ENCODE results near the gene MFNG. TPM values are rescaled to one million over a fixed set of nuclear protein-coding genes. Genes with fewer than 3 reads are reported as not detected.
A peak's percentile ranks its signal among the peaks of the same experiment; 100 is the strongest.

Gene MFNG
- total and polyA plus RNA-seq, 2 experiments from 2014 or later: 2.6 to 6.4 TPM

DNA sequence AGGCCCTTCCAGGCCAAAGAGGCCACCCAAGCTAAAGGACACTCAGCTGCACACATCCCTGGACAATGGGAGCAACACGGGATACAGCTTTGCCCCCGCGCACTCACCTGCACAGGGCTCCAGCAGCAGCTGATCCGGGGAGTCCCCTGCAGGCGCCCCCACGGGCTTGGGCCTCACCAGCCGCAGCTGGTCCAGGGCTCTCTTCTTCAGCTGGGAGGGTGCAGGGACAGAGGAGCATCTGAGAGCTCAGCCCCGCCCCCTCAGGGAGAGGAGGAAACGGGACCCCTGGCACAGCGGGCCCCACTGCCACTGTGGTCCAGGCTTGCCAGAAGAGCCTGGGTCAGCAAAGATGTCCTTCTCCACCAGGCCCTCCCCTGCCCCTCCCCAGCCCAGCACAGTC lies 7.8 kb upstream of the MFNG start:
- Histone ChIP-seq H3K4me1 (ENCODE audit: low read depth) (peaks cover 8% of the 10 kb centered on the region), H3K9me3 (ENCODE audit: low read depth) (no peaks in the 10 kb centered on the region), H3K27me3 (no peaks in the 10 kb centered on the region), H3K4me3 (no peak overlapping the region), H3K27ac (no peak overlapping the region), H3K36me3 (no peaks in the 10 kb centered on the region)
- TF ChIP-seq, protein P1, sequence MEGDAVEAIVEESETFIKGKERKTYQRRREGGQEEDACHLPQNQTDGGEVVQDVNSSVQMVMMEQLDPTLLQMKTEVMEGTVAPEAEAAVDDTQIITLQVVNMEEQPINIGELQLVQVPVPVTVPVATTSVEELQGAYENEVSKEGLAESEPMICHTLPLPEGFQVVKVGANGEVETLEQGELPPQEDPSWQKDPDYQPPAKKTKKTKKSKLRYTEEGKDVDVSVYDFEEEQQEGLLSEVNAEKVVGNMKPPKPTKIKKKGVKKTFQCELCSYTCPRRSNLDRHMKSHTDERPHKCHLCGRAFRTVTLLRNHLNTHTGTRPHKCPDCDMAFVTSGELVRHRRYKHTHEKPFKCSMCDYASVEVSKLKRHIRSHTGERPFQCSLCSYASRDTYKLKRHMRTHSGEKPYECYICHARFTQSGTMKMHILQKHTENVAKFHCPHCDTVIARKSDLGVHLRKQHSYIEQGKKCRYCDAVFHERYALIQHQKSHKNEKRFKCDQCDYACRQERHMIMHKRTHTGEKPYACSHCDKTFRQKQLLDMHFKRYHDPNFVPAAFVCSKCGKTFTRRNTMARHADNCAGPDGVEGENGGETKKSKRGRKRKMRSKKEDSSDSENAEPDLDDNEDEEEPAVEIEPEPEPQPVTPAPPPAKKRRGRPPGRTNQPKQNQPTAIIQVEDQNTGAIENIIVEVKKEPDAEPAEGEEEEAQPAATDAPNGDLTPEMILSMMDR (IDR thresholded peaks at IDR 0.05; ENCODE audit: low read depth, low read length): no peak
- DNase-seq (ENCODE audit: low read depth in 1 of 2, low spot score in 1 of 2): no peak

DNA sequence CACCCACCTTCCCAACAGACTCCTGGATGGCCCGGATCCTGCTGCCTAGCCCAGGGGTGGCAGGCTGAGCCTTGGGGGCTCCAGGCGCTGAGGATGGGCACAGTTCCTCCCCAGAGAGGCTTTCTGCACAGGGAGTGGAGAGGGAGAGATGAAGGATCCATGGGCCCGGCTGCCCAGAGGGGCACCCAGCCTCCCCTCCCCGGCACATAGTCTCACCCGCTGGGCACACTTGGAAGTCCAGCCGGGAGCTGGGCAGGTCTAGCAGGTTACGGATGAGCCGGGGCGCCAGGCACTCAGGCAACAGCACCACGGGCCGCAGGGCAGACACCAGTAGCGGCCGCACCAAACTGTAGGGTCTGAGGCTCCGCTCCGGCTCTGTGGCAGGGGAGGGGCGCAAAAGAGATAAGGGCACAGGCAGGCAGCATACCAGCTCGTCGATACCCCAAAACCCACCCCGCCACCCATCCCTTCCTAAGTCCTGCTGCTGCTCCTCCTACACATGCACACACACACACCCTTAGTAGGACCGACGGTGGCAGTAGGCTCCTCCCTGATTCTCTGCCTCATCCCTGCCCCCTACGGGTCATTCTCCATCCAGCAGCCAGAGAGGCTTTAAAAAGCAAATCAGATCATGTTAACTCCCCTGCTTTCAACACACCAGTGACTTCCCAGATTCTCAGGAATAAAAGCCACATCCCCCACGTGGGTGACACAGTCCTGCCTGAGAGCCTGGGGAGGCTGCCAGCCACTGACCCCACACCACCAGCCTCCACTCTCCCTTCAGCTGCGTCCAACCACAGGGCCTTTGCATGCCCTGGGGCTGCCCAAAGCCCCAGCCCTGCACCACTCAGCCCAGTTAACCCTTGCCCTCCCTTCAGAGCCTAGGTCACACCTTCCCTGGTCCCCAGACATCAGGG lies 6.5 kb upstream of the MFNG start:
- H3K4me1 ChIP-seq (ENCODE audit: low read depth): peaks cover 17% of the 10 kb centered on the region
- H3K36me3 ChIP-seq: no peaks in the 10 kb centered on the region
- no peaks in the 10 kb centered on the region for H3K27me3 ChIP-seq
- H3K27ac ChIP-seq: no peak overlapping the region
- no peak overlapping the region for H3K4me3 ChIP-seq
- TF ChIP-seq, protein P1 (IDR thresholded peaks at IDR 0.05; ENCODE audit: low read depth, low read length): peak; percentile 61
- no peaks in the 10 kb centered on the region for H3K9me3 ChIP-seq (ENCODE audit: low read depth)
- peak; percentile 51 to 67 for DNase-seq (ENCODE audit: low read depth in 1 of 2, low spot score in 1 of 2)

DNA sequence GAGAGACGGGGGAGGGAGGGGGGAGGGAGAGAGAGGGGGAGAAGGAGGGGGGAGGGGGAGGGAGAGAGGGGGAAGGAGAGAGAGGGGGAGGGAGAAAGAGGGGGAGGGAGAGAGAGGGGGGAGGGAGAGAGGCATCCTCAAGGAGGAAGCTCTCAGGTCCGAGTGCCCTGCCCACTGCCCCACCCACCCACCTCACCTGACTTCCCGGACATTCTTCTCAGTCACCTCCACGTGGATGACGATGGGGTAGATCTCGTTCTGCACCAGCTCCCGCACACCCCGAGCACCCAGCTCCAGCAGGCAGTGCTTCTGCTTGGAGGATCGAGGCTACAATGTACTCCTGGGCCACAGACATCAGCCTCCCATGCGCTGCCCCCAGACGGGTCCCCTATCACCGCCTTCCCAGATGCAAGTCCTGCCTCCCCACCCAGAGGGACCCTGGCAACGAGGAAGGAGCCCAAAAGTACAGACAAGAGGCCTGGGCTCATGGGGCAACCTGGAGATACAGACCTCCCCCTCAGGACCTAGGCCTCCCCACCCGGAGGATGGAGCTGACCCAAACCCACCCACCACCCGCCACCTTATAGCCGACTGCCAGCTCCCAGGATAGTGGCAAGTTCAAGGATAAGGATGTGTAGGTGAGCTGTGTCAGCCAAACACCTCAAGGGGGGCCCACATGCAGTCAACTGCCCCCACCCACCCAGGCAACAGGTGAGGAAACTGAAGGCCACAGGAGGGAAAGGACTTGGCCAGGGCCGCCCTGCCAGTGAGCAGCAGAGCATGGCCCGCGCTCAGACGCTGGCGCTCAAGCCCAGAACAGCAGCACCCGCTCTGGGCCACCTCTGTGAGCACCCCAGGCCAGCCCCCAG lies 5.6 kb upstream of the MFNG start:
- Histone ChIP-seq H3K27ac (no peak overlapping the region), H3K4me3 (no peak overlapping the region)

DNA sequence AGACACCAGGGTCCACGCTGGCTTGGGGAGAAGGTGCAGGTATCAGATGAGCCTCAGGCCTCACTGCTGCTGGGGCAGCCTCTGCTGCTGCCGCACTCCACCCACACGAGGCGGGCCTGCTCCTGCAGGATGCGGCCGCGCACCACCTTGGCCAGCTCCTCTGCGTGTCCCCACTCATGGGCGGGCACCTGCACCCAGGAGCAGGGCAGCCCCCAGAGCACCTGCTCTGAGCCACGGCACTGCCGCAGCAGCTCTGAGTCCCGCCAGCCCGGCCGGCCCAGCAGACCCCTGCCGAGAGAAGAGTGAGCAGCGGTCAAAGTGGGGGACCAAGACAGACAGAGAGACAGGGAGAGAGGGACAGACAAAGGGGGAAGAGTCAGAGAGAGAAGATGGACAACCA lies 4.9 kb upstream of the MFNG start:
- Histone ChIP-seq H3K4me1 (ENCODE audit: low read depth) (peaks cover 29% of the 10 kb centered on the region), H3K27me3 (no peaks in the 10 kb centered on the region), H3K4me3 (no peak overlapping the region), H3K9me3 (ENCODE audit: low read depth) (no peaks in the 10 kb centered on the region), H3K36me3 (no peaks in the 10 kb centered on the region), H3K27ac (no peak overlapping the region)
- TF ChIP-seq, protein P1 (IDR thresholded peaks at IDR 0.05; ENCODE audit: low read depth, low read length): no peak
- DNase-seq (ENCODE audit: low read depth in 1 of 2, low spot score in 1 of 2): no peak

More for the DNA sequence above, 5.6 kb upstream of the MFNG start:
- Histone ChIP-seq H3K27me3 (no peaks in the 10 kb centered on the region), H3K9me3 (ENCODE audit: low read depth) (no peaks in the 10 kb centered on the region), H3K4me1 (ENCODE audit: low read depth) (peaks cover 22% of the 10 kb centered on the region), H3K36me3 (no peaks in the 10 kb centered on the region)
- TF ChIP-seq, protein P1 (IDR thresholded peaks at IDR 0.05; ENCODE audit: low read depth, low read length): no peak
- DNase-seq (ENCODE audit: low read depth in 1 of 2, low spot score in 1 of 2): no peak

DNA sequence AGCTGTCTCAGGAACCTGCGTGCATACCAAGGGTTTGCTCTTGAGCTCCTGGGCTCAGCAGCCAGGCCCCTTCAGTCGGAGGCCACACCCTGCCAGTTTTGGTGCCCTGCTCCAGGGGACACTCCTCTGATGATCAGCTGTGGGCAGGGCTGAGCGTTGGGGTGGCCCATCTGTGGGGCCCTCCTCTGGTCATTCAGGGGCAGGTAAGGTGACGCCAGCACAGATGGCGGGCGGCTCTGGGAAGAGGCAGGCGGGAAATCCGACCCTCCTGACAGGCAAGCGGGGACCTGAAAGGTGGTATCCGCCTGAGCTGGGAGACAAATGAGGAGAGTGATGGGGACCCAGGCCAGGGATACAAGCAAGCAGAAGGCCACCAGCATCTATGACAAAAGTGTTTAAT lies 3.8 kb upstream of the MFNG start:
- H3K9me3 ChIP-seq (ENCODE audit: low read depth): no peaks in the 10 kb centered on the region
- no peak overlapping the region for H3K4me3 ChIP-seq
- H3K27ac ChIP-seq: no peak overlapping the region
- H3K27me3 ChIP-seq: no peaks in the 10 kb centered on the region
- TF ChIP-seq, protein P1 (IDR thresholded peaks at IDR 0.05; ENCODE audit: low read depth, low read length): no peak
- H3K4me1 ChIP-seq (ENCODE audit: low read depth): peaks cover 34% of the 10 kb centered on the region
- H3K36me3 ChIP-seq: no peaks in the 10 kb centered on the region
- no peak for DNase-seq (ENCODE audit: low read depth in 1 of 2, low spot score in 1 of 2)

Data from cardiac muscle cell (in vitro differentiated cells and primary cell).